ENCODE data around the gene CDH6.
"Not testable (repeated sequence)": the region's sequence is repeated elsewhere in the genome, so short reads cannot be mapped to it uniquely, and the experiment has no call there.

CDH6 gene

DNA sequence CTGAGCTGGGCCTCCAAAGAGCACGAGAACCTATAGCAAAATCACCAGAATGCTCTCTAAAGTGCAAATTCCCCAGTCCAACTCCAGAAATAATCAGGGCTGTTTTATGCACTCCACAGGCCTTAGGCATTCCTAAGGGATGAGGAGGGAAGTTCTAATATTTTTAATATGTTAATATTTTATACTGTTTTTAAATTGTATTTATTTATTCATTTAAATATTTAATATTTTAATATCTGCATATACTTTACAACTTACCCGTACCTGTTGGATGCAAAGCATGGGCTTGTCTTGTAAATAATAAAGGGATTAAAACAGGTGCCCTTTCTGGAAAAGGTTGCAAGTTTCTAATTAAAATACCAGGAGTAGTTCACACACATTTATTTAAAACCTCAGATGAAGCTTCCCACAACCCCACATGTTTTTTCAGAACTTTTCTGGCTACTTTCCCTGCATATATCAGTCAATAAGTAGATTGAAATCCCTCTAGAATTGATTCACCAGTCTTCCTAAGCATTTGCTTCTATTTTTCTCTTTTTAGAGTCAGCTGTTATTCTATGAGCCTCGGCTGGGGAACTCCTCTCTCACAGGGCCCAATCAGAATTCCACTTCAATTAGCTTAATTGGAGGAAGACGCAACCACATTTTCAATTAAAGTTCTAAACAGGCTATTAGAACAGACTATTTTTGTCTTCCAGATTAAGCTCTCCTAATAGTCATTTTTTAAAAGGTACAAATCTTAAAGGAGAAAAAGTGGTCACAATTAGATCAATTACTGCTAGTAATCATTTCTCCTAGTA lies 140.8 kb downstream of the CDH6 start:
- DNase-seq: no peak

DNA sequence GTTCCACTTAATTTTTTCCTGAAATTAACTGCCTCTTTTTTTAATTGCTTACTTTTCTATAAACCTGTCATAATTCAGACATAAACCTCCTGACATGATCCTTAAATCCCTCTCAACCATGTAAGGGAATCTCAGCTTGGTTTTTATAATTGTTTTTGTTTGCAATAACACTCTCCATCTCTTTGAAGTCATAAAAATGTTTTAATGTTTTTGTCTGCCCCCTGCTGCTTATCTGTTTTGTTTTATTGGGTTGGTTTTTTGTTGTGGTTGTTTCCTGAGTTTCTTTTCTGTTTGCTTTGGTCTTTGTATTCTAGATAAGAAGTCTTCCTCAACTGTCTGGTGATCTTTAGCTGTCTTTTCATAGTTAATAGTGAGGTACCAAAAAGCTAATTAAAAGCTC lies 142.0 kb downstream of the CDH6 start:
- DNase-seq: no peak

DNA sequence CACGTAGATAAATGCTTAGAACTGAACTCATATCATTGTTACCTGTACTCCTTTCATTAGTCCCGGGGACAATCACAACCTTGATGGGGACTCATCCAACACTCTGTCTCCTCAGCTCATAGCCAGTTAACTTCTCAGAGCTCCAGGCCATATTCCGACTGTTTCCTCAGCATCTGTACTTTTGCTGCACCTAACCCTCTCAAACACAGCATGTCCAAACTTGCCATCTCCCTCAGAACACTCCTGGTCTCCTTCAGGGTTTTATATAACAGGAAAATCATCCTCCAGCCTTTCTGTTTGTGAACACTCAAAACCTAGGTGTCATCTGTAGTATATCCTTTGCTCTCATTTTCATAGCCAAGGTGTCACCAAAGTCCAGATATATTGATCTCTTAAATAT lies 150.5 kb downstream of the CDH6 start:
- DNase-seq: no peak

DNA sequence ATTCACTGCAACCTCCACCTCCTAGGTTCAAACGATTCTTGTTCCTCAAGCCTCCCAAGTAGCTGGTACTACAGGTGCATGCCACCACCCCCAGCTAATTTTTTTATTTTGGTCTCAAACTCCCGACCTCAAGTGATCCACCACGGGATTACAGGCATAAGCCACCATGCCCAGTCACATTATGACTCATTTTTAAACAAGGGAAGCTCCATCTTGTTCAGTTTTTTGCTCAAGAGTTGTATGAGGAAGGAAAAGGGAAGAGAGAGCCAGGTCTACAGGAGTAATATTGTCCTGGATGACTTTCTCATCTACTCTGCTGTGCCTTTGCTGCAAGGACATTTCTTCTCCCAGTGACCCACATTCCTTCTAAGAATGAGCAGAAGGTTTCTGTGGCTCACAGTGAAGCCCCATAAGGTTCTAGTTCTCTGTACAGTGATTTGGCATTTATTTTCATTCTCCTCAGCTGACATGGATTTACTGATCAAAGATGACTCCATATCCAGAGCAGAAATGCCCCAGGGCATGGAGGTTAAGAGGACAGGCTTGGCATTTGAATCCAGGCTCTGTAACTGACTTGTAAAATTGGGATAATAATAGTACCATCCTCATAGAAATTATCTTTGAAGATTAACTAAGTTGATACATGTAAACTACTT lies 153.5 kb downstream of the CDH6 start:
- DNase-seq: no peak

- no peak for DNase-seq
These were observed 154.0 kb downstream of the CDH6 start for GRCh38 chr5:31347552-31347905.

GRCh38 chr5:31350395-31350794 lies 156.9 kb downstream of the CDH6 start:
- no peak for DNase-seq

DNA sequence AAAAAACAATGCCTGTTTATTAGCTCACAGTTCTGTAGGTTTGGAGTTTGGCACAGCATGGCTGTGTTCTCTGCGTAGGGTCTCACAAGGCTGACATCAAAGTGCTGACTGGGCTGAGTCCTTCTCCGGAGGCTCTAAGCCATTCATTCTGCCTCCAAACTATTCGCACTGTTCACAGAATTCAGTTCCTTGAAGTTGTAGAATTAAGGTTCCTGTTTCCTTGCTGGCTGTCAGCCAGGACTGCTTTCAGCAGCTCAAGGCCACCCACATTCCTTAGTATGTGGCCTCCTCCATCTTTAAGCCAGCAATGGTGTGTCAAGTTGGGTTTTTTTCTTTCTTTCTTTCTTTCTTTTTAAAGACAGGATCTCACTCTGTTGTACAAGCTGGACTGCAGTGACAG lies 161.9 kb downstream of the CDH6 start:
- DNase-seq: no peak

- no peak for DNase-seq
These were observed 163.6 kb downstream of the CDH6 start for GRCh38 chr5:31357038-31357437.

DNA sequence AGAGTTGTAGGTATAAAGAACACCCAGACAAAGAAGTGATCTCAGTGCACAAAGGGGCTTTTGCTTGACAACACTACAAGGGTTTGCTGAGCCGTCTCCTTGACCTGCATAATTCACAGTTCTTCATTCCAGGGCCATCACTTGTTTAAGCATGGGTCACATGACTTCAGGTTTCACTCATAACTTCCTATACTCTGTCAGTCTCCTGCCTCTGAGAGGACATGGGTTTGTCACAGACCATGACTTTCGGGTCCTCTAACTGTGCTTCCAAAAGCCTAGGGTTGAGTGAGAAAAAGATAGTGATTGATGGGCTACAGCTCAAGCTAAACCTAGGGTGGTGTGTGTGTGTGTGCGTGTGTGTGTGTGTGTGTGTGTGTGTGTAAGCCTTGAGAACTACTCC lies 166.4 kb downstream of the CDH6 start:
- DNase-seq: no peak

GRCh38 chr5:31361234-31361633 lies 167.7 kb downstream of the CDH6 start:
- DNase-seq: no peak

GRCh38 chr5:31361704-31362528 lies 168.4 kb downstream of the CDH6 start:
- DNase-seq: not testable (repeated sequence)

DNA sequence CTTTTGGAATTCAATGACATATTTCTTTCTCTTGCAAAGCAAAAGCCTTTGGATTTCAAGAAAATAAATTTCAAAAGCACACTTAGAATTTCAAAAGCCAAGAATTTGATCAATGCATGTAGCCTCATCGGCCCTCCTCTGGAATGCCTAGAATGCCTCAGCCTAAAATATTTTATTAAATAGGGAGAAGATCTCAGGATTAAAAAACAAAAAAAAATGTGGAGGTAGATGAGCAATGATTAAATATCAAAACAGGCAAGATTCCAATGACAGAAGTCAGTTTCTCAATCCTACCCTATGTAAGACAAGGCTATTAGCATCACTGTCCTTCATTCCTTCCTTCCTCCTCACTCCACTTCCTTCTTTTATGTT lies 169.0 kb downstream of the CDH6 start:
- no peak for DNase-seq

DNA sequence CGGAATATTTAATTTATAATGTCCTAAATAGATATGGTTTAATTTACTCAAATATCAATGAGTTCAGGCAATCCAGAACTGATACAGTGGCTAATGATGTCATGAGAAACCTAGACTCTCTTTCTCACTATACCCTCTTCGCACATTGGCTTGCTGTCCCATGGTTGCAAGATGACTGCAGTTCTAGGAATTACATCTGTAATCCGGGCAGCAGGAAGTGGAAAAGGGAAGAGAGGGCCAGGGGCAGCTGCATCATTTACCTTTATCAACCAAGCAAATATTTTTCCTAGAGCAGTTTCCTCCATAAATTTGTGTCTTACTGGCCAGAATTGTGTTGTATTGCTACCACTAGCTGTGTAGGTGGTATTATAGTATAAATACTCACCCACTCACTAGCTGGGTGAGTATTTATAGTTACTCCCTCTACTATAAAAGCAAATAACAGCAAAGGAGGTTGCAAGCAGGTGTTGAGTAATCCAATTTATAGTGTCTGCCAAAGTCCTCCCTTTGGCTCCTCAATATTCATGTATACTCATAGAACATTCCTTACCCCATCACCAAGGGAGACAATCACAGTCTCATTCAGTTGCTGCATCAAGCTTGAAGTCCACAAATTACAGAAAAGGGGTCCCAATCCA lies 169.6 kb downstream of the CDH6 start:
- no peak for DNase-seq

DNA sequence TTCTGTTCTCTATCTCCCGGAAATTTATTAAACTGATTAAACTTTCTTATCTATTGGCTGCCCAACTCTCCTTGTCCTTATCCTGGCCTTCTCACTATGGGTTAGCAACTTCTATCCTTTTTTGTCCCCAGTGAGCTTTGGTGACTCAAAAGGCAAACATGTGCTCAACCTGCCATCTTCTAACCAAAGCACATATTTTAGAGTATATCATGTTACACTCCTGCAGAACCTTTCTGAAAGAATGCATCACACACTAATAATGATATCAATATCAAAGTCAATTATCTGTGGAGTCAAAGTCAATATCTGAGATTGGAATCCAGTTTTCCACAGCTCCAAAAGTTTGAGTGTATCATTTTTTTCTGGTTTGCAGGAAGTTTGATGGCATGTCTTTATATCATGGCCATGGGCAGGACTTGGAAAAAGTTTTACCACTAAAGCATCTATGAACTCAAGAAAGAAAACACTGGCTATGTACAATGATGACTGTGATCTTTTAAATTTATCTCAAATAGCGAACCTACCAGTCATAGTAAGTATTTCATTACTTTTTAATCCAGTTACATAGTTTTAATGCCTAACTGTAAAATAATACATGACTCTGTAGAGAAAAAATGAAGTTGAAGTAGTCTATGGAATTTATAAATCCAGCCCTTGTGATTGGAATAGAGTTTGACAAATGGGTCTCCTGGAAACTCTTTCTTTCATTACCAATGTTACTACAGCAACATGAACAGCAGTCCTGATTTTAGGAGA lies 171.6 kb downstream of the CDH6 start:
- no peak for DNase-seq

DNA sequence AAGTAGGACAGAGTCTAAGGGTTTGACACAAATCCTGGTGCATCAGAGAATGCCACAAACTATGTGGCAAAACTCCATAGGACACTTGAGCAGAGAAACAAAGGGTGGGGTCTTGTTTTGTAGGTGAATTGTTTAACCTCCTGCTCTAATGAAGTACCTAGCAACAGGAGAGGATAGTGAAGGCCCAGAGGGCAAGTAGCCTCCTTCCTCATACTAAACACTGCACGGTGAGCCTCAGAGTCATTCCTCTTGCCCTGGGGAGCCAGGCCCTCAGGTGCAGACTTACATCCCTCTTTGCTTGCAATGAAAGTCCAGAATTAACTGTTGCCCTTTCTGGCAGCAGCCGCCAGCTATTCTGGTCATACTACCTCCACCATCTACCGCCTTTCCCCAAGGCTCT lies 172.3 kb downstream of the CDH6 start:
- DNase-seq: no peak

DNA sequence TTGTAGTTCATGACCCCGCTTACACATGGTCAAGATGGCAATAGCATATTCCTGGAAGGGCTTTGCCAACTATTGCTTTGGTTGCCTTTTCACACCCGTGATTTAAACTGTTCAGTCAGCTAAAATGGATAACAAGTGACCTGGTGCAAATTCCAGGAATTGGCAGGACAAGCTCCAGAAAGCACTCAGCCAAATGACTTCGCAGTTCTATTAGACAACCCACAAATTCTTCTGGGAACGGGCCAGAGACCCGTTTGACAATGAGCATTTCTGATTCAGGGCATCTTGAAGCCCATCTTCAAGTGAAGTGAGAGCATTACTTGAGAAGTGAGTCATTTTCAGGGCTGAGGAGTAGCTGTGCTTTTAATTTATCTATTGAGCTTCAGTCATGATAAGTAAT lies 173.5 kb downstream of the CDH6 start:
- no peak for DNase-seq

DNA sequence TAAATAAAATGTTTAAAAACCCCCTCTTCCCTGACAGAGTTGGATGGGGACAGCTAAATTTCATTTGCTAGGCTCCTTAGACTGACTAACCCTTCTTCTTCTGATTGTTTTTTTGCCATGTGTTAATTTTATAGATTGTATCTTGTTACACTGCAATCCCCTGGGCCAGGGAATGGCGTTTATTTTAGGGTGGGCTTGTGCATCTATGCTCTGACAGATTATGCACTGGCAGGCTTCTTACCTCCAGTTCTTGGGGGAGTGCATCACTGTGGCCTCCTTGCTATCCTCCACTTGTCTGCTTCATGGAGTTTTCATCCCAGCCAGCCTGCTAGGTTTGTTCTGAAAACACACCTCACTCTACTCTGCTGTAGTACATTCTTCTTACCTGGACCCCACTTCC lies 178.6 kb downstream of the CDH6 start:
- DNase-seq: no peak

DNA sequence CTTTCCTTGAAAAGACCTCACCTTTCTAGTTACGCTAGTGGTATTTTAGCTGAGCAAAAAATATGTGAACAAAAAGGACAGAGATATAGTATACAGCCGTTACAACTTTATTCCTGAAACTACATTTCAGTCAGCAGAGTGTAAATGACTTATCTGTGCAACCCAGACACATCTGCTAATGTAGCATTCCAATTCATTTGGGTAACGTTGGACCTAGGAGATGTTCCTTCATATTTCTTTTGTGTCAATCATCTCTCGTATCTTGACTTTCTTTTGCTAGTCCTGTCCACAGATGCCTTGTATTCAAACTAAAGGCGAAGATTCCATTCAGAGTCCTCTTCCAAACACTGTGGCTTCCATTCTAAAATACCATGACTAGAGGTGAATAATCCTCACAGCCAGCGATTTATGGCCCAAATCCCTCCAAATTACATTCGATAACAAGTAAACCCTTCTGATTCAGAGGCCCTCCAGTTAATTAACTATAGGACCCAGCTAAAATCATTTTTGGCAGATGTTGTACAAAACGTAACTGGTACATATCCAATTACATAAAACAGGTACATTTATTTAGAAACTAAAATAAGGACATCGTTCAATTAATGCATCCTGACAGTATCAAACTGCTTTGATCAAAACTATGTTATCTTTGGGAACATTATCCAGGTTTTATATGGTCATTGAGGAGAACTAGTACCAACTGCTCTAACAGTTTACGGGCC lies 182.7 kb downstream of the CDH6 start:
- DNase-seq: no peak

- no peak for DNase-seq
These were observed 183.9 kb downstream of the CDH6 start for GRCh38 chr5:31377274-31377946.

- no peak for DNase-seq
These were observed 184.7 kb downstream of the CDH6 start for GRCh38 chr5:31378136-31378535.

All from activated effector memory CD4-positive, alpha-beta T cell treated with Interleukin-2 at 50 U/mL for 16 hours (primary cell).